Kidney (tissue), 14 donors: ENCODE measurements around the gene ITGAL. TPM values are rescaled to one million over a fixed set of nuclear protein-coding genes. Genes with fewer than 3 reads are reported as not detected.

ENCODE experiments used
- DNase-seq, 5 donors: peaks; one replicate each; pipeline ENCODE4 v3.0.0-alpha.2; 2013 to 2020
- FAIRE-seq: peaks from 2 replicates; lab custom pipeline; 2012; peaks lifted over from hg19 to GRCh38; lab: Jason Lieb, UNC
- H3K27ac ChIP-seq, 2 donors: one replicate each; pipeline ENCODE4 v1.7.0; 2013; ENCODE audit warnings: low read depth in 2 of 2, low read length in 2 of 2, inconsistent platforms in 1 of 2
- H3K27me3 ChIP-seq: one replicate; pipeline ENCODE4 v1.7.1; 2013; ENCODE audit warnings: low read length, inconsistent platforms; ENCODE audit not compliant: control insufficient read depth, insufficient read depth
- H3K36me3 ChIP-seq, 3 donors: one replicate each; pipeline versions ENCODE4 v1.7.0 to v1.7.1; 2013; ENCODE audit warnings: low read length in 3 of 3, control low read depth in 1 of 3, inconsistent platforms in 1 of 3; ENCODE audit not compliant: insufficient read depth in 3 of 3, control insufficient read depth in 2 of 3
- H3K4me1 ChIP-seq, 3 donors: one replicate each; pipeline versions ENCODE4 v1.7.0 to v1.7.1; 2013; ENCODE audit warnings: low read length in 3 of 3, inconsistent platforms in 1 of 3, low read depth in 1 of 3; ENCODE audit not compliant: control insufficient read depth in 2 of 3, insufficient read depth in 2 of 3
- H3K4me3 ChIP-seq, 3 donors: one replicate each; pipeline versions ENCODE4 v1.7.0 to v1.8.1; 2013; ENCODE audit warnings: low read length in 3 of 3, control low read depth in 1 of 3, inconsistent platforms in 1 of 3
- H3K9ac ChIP-seq, 3 donors: one replicate each; pipeline versions ENCODE4 v1.7.0 to v1.7.1; 2013; ENCODE audit warnings: low read length in 3 of 3, control low read depth in 1 of 3, inconsistent platforms in 1 of 3
- H3K9me3 ChIP-seq, 3 donors: one replicate each; pipeline versions ENCODE4 v1.7.0 to v1.7.1; 2013; ENCODE audit warnings: low read length in 3 of 3, control low read depth in 1 of 3, inconsistent platforms in 1 of 3; ENCODE audit not compliant: control insufficient read depth in 2 of 3, insufficient read depth in 1 of 3
- intact Hi-C: fragments of 100-400 bp; cut with DNase I; formaldehyde crosslinking; loops from one replicate; pipeline ENCODE4 v1.11.1; 2022
- polyA plus RNA-seq: library from polyadenylated mRNA; stranded (reverse); fragments of 350-450 nt; fragmentation: Illumina TruSeq; extraction: RNeasy Lipid Tissue Mini Kit (QIAGEN cat#74804); gene quantifications from one replicate; pipeline ENCODE4 v1.2.3, GENCODE V29; 2014; ENCODE audit warnings: low read depth, low replicate concordance; ENCODE audit not compliant: insufficient read depth
- total RNA-seq: library from RNA; stranded (reverse); fragmentation: NEBNext Ultra II Directional; extraction: Animal tissue kit (Norgen Biotek cat#: 25700); gene quantifications from one replicate; pipeline ENCODE4 v1.2.1, GENCODE V29; 2021
- TF ChIP-seq, protein P1 (sequence below): IDR thresholded peaks from 3 replicates; pipeline ENCODE4 v1.5.1; 2012; ENCODE audit warnings: mild to moderate bottlenecking, moderate library complexity, borderline replicate concordance; ENCODE audit not compliant: insufficient read depth; ENCODE audit errors: extremely low read depth
- donor health status: control.
- donor health status: control.
- donor health status: control.
- donor health status: control.
- donor health status: control.
- donor health status: DM: yes; HTN: yes; CAD: no.
- donor health status: Normal renal cell carcinoma (clear cell type).

Gene ITGAL
- total and polyA plus RNA-seq, 2 donors from 2014 or later: 0.56 to 19.6 TPM

DNA sequence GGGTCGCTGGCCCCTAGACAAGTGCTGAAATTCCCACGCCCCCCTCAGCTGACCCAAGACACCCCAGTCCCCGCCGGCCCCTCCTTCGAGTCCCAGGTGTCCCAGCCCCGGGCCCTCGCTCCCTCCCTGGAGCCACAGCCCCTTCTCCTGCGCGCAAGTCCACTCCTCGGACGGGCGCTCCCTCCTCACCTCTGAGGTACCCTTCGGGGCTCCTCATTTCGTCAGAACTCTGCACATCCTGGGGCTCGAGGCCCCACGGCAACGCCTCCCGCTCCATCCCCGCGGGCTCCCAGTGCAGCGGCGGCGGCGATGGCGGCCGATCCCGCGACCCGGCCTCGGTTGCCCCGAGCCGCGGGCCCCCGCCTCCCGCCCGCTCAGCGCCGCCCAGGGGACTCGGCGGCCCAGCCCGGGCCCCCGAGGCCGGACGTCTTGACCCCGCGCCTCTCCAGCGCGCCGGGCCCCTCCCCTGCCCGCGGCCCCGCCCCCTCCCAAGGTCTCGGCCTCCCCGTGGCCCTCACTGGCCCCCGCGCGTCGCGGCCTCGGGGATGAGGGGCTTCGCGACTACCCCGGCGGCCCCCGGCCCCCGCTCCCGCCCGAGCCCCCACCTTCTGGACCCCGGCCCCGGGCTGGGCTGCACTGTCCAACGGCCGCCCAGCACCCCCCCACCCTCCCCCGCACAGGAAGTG lies 53.7 kb downstream of the ITGAL start, which contains the start of gene ZNF768:
ZNF768 (minus strand) TSS at position 430 of the 686 bp plus-strand sequence; CDS start at position 277, 153 bp downstream.
- Histone ChIP-seq H3K27me3 (no peaks in the 10 kb centered on the region), H3K27ac (peak within 1 kb of the TSS; percentile 99 to 100), H3K4me3 (peak within 1 kb of the TSS; percentile 63 to 78 (median 67)), H3K9me3 (no peaks in the 10 kb centered on the region), H3K36me3 (peaks cover 0 to 3% (median 2%) of the 10 kb centered on the region in 3 donors), H3K9ac (peak within 1 kb of the TSS; percentile 56 to 93 (median 89)), H3K4me1 (peaks cover 4 to 22% (median 18%) of the 10 kb centered on the region in 3 donors)
- DNase-seq (peak; percentile 45 to 94 (median 65)), FAIRE-seq (no peak)
- intact Hi-C loops: no loop called here
- TF ChIP-seq, protein P1, sequence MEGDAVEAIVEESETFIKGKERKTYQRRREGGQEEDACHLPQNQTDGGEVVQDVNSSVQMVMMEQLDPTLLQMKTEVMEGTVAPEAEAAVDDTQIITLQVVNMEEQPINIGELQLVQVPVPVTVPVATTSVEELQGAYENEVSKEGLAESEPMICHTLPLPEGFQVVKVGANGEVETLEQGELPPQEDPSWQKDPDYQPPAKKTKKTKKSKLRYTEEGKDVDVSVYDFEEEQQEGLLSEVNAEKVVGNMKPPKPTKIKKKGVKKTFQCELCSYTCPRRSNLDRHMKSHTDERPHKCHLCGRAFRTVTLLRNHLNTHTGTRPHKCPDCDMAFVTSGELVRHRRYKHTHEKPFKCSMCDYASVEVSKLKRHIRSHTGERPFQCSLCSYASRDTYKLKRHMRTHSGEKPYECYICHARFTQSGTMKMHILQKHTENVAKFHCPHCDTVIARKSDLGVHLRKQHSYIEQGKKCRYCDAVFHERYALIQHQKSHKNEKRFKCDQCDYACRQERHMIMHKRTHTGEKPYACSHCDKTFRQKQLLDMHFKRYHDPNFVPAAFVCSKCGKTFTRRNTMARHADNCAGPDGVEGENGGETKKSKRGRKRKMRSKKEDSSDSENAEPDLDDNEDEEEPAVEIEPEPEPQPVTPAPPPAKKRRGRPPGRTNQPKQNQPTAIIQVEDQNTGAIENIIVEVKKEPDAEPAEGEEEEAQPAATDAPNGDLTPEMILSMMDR: no peak

DNA sequence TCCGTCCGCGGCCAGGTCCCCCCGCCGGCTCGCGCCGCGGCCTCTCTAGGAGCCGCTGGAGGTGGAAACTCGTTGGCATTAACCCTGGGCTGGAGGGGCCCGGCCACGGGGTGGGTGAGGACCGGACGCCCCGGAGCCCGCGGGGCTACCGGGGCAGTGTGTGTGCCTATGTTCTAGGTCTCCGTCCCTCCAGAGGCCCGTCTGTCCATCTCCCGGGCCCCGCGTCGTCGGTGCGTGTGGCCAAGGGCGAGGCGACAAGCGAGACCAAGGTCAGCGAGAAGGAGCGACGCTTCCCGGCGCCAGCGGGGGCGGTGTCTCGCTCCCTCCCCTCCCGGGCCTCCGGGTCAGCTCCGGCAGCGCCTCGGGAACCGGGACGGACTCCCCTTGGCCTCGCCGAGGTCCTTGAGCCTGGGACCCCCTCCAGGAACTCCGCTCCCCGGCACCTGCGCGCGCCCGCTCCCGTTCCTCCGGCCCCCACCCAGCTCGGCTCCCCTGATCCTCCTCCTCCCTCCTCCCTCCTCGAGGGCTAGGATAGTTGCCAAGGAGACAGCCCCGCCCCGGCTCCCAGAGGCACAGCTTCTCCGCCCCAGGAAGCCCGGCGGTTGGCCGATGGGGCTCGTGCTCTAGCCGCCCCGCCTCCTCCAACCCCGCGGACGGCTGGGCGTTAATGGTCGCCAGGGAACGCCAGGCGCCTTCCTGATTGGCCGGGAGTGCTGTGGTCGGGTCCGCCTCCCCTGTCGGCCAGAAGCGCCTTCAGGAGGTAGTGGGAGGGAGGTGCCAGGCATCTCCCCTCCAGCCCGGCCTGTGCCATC lies 54.5 kb downstream of the ITGAL start:
- H3K4me3 ChIP-seq: peak overlapping the region; percentile 67 to 78 (median 68)
- FAIRE-seq (peak; percentile 83), DNase-seq (peak; percentile 99 to 100 (median 99))
- H3K36me3 ChIP-seq: peaks cover 0 to 6% (median 2%) of the 10 kb centered on the region in 3 donors
- H3K9ac ChIP-seq: peak overlapping the region; percentile 56 to 93 (median 89)
- peak overlapping the region; percentile 99 to 100 for H3K27ac ChIP-seq
- H3K27me3 ChIP-seq: no peaks in the 10 kb centered on the region
- peaks cover 4 to 16% (median 12%) of the 10 kb centered on the region in 3 donors for H3K4me1 ChIP-seq
- H3K9me3 ChIP-seq: no peaks in the 10 kb centered on the region
- intact Hi-C loops: no loop called here
- TF ChIP-seq, protein P1: peak; percentile 26

DNA sequence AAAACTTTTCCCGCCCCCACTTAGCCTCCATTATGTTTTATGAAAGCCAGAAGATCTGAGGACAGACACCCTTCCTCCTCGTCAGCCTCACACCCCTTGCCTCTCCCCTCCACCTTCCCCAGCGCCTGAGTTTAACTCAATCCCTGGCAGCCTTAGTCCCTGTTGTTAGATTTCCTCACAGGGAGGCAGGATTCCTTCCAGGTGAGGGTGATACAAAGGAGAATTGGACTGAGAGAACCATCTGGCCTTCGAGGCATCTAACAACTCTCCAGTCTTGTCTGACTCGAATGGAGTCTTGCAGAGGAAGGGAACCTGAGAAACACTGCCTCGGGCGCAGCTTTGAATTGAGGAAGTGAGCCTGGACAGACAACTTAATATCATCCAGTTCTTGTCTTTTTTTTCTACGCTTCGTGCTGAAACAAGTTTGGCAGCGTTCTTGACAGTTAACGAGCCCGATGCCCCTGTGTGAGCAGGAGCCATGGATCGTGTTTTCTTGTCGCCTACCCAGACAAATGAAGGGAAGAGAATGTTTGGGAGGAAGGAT lies 55.2 kb downstream of the ITGAL start:
- intact Hi-C loops: no loop called here
- no peak for FAIRE-seq
- Histone ChIP-seq H3K9ac (peak overlapping the region; percentile 54 to 79 (median 56)), H3K27me3 (no peaks in the 10 kb centered on the region), H3K27ac (peak overlapping the region; percentile 83 to 100), H3K9me3 (no peaks in the 10 kb centered on the region), H3K4me3 (peak overlapping the region; percentile 13 to 78 (median 68)), H3K36me3 (peaks cover 0 to 6% (median 2%) of the 10 kb centered on the region in 3 donors), H3K4me1 (peaks cover 4 to 12% (median 11%) of the 10 kb centered on the region in 3 donors)
- DNase-seq: peak in 3 of 5 donors; percentile 43 to 69 (median 69)
- TF ChIP-seq, protein P1: no peak
